Renal pelvis (tissue), 12 donors: ENCODE results near the gene TEK. TPM values are rescaled to one million over a fixed set of nuclear protein-coding genes. Genes with fewer than 3 reads are reported as not detected.
"Not testable (repeated sequence)": the region's sequence is repeated elsewhere in the genome, so short reads cannot be mapped to it uniquely, and the experiment has no call there.

Source experiments
- DNase-seq: peaks from one replicate; pipeline ENCODE4 v3.0.0-alpha.2; 2013
- long read RNA-seq, 16 experiments: transcript quantifications; one replicate each; lab custom pipeline, GENCODE V29; 2026
- polyA plus RNA-seq, 3 donors: library from polyadenylated mRNA; unstranded; fragments of 120-200 nt; gene quantifications; one replicate each; pipeline ENCODE4 v1.2.1, GENCODE V29; 2013; ENCODE audit not compliant: insufficient read length in 3 of 3

TEK gene
- 10 to 100 TPM; 33.0 to 38.8 (median 36.7) TPM for polyA plus RNA-seq
- long read RNA-seq, donor 1, full-length matches to known transcripts: 4 of 22 reads
- long read RNA-seq, donor 1, partial matches to known transcripts: 18 of 22 reads
- long read RNA-seq, donor 1, other reads (novel, unspliced or antisense): 0 of 22 reads
- long read RNA-seq, donor 2, full-length matches to known transcripts: 3 of 3 reads
- long read RNA-seq, donor 2, partial matches to known transcripts: 0 of 3 reads
- long read RNA-seq, donor 2, other reads (novel, unspliced or antisense): 0 of 3 reads
- long read RNA-seq, donor 3, full-length matches to known transcripts: 1 of 1 reads
- long read RNA-seq, donor 3, partial matches to known transcripts: 0 of 1 reads
- long read RNA-seq, donor 3, other reads (novel, unspliced or antisense): 0 of 1 reads
- long read RNA-seq, donor 4, full-length matches to known transcripts: 1 of 1 reads
- long read RNA-seq, donor 4, partial matches to known transcripts: 0 of 1 reads
- long read RNA-seq, donor 4, other reads (novel, unspliced or antisense): 0 of 1 reads
- long read RNA-seq, donor 5, partial matches to known transcripts: 5 of 5 reads
- long read RNA-seq, donor 5, other reads (novel, unspliced or antisense): 0 of 5 reads
- long read RNA-seq, donor 6: 0 reads
- long read RNA-seq, donor 7, partial matches to known transcripts: 18 of 18 reads
- long read RNA-seq, donor 7, other reads (novel, unspliced or antisense): 0 of 18 reads
- long read RNA-seq, donor 8: 0 reads
- long read RNA-seq, donor 9, full-length matches to known transcripts: 2 of 35 reads
- long read RNA-seq, donor 9, partial matches to known transcripts: 33 of 35 reads
- long read RNA-seq, donor 9, other reads (novel, unspliced or antisense): 0 of 35 reads
- long read RNA-seq, donor 10: 0 reads
- long read RNA-seq, donor 11, full-length matches to known transcripts: 1 of 1 reads
- long read RNA-seq, donor 11, partial matches to known transcripts: 0 of 1 reads
- long read RNA-seq, donor 11, other reads (novel, unspliced or antisense): 0 of 1 reads
- long read RNA-seq, donor 12, full-length matches to known transcripts: 1 of 1 reads
- long read RNA-seq, donor 12, partial matches to known transcripts: 0 of 1 reads
- long read RNA-seq, donor 12, other reads (novel, unspliced or antisense): 0 of 1 reads
- long read RNA-seq, donor 13, full-length matches to known transcripts: 1 of 1 reads
- long read RNA-seq, donor 13, partial matches to known transcripts: 0 of 1 reads
- long read RNA-seq, donor 13, other reads (novel, unspliced or antisense): 0 of 1 reads
- long read RNA-seq, donor 14: 0 reads
- long read RNA-seq, donor 15, partial matches to known transcripts: 13 of 13 reads
- long read RNA-seq, donor 15, other reads (novel, unspliced or antisense): 0 of 13 reads
- long read RNA-seq, donor 16, full-length matches to known transcripts: 1 of 18 reads
- long read RNA-seq, donor 16, partial matches to known transcripts: 17 of 18 reads
- long read RNA-seq, donor 16, other reads (novel, unspliced or antisense): 0 of 18 reads

- DNase-seq: no peak
These were observed at the start of gene TEK for GRCh38 chr9:27108981-27109541. TSS of gene TEK (plus strand) at chr9:27109225. CDS start at chr9:27109591, 366 bp downstream.

DNA sequence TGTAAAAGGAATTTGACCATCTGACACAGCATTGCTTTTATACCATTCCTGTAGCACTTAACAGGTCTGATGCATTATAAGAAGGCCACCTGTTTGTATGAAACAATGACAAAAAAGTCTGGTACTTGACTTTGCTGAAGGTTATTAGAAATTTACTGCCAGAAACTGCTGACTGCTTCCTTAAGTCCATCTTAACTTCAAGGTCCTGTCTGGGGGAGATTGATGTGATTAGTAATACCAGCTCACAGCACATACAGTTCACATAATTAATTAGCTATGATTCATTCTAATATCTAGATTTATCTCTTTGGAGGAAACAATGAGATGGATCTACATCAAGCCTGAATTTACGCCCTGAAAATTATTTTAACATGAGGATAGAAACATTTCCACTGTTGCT is 49.6 kb upstream of the TEK start:
- DNase-seq: no peak

DNA sequence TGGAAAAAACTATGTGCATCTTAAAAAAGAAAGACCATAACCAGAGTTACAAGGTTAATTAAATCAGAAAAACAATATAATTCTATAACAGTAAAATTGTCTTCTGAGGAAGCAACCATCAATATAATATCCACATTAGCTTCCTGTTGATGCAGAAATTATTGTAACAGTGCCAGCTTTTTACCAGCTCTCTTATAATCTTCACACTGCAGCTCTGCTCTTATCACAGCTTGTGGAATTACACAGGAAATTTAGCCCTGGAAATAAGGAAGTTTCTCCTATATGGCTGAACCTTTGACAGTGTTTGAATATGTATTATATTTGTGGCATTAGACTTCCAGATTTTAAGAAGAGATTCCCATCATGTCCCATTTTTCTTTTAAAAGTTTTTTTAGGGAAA is 49.1 kb upstream of the TEK start:
- no peak for DNase-seq

- DNase-seq: no peak
These were observed 43.7 kb upstream of the TEK start for GRCh38 chr9:27065288-27065687.

DNA sequence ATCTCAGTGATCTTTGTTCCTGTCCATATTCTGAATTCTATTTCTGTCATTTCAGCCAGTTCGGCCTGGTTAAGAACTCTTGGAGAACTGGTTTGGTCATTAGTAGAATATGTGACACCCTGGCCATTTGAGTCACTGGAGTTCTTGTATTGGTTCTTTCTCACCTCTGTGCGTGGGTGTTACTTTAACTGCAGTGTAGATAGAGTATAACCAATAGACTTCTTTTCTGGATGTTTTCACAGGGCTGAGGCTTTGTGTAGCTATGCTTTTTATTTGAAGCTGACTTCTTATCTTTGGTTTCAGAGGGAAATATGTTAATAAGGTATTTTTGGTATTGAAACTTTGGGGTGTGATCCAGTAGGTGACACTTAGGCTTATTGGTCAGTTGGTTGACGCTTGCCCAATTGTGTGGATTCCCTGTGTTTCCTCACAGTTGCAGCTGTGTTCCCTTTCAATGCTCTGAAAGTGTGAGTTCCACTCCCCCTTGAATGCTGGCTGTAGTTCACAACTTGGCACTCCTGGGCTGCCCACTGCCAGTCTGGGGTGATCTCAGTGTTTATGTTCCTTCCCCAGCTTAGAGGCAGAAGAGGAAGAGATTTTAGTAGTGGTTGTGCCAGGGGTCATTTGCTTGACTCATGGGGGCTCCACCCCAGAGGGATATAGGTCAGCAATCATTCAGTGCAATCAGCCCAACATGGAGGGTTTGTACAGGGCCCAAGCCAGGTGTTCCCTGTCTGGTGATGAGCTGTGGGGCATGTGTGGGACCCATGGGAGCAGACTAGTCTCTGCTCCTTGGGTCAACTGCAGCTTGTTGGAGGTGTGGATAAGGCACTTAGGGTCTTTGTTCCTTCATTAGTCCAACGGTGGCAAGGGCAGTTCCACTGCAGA is 34.9 kb upstream of the TEK start:
- DNase-seq: no peak

DNA sequence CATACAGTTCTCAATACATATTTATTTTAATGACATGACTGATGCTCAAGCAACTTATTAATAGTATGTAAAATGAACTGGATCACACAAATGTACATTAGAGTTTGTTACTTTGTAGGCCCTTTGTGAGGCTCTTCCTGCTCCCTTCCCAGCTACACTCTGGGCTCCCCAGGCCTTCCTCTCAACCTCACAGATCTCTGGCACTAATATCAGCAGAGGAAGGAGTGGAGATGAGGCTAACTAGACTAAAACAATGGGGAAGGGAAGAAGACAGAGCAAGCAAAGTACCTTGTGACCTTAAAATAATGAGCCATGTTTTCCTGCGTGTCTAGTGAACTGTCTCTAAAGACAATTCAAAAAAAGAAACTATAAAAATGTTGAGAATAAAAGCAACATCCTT is 30.3 kb upstream of the TEK start:
- DNase-seq: no peak

DNA sequence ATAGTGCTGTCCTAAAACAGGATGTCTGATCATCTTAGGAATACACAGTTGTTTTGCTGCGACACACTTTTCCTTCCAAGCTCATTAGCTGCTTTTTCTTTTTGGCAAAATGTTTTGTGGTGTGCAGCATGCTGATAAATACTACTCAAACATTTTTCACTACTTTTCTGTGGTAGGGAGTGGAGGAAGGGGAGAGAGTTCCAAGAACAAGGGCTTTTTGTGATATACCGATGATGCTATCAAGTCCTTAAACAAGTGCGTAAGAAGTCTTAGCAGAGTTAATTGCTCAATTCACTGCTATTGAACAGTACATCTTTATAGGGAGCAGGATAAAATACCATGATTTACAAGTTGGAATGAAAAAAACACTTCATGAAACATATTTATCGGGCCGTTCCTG is 23.6 kb upstream of the TEK start:
- no peak for DNase-seq

GRCh38 chr9:27086818-27087680 is 22.0 kb upstream of the TEK start:
- no peak for DNase-seq

GRCh38 chr9:27088981-27089380 is 20.0 kb upstream of the TEK start:
- no peak for DNase-seq

DNA sequence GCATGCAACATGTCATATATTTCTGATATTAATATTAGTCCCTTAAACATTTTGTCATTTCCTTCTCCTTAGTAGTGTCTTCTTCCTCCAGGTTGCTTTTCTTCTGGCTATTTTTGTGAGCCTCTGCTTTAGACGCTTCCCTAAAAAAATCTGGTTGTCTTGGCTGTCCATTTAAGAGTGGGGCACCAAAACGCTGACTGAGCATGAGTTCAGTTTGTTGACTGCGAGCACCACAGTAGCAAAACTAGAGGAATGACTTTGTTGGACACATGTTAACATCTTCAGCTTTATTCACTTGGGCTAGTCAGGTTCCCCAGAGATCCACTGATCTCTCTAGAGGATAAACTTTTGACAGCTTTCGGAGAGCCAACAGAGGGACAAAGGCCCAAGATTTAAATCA is 19.3 kb upstream of the TEK start:
- no peak for DNase-seq

- no peak for DNase-seq
These were observed 18.8 kb upstream of the TEK start for GRCh38 chr9:27090231-27090630.

DNA sequence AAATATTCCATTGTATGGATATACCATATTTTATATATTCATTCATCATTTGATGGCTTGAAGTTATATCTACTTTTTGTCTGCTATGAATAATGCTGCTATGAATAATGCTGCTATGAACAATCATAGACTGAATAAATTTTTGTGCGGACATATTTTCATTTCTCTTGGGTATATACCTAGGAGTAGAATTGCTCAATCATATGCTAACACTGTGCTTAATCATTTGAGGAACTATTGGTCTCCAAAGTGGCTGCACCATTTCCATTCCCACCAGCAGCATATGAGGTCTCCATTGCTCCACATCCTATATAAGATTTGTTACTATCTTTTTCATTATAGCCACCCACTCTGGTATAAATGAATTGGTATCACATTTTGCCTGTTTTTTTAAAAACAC is 18.3 kb upstream of the TEK start:
- no peak for DNase-seq

DNA sequence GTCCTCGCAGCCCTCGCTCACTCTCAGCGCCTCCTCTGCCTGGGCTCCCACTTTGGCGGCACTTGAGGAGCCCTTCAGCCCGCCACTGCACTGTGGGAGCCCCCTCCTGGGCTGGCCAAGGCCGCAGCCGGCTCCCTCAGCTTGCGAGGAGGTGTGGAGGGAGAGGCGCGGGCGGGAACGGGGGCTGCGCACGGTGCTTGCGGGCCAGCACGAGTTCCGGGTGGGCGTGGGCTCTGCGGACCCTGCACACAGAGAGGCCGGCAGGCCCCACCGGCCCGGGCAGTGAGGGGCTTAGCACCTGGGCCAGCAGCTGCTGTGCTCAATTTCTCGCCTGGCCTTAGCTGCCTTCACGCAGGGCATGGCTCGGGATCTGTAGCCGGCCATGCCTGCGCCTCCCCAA is 16.5 kb upstream of the TEK start:
- DNase-seq: not testable (repeated sequence)

GRCh38 chr9:27093384-27094067 is 15.5 kb upstream of the TEK start:
- not testable (repeated sequence) for DNase-seq

DNA sequence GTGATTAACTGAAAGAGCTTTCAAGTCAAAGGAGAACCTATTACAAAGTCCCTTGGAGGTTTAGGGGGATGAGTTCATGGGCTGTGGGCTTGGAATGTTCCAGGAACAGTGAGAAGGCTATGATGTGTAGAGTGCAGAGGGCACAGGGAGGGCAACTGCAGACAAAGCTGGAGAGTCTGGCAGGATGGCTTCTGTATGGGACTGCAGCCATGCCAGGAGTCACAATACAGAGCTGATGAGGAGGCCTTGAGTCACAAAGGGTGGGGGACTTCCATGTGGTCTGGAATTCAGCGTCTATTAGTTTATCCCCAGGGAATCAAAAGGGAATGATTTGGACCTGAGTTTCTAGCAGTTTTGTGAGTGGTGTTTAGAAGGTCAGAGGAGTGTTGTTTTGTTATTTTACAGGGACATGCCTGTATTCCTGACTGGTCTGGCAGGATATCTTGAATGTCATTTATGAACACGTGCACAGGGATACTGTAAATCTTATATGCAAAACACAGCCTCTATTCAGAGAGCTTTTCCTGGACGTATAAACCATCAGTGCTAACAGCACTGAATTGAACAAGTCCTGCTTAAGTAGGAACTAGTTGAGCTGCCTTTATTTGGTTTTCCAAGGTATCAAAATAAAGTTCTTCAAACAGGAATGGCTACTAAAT is 14.3 kb upstream of the TEK start:
- DNase-seq: peak; percentile 31

GRCh38 chr9:27107241-27107640 is 1.8 kb upstream of the TEK start:
- DNase-seq: no peak

DNA sequence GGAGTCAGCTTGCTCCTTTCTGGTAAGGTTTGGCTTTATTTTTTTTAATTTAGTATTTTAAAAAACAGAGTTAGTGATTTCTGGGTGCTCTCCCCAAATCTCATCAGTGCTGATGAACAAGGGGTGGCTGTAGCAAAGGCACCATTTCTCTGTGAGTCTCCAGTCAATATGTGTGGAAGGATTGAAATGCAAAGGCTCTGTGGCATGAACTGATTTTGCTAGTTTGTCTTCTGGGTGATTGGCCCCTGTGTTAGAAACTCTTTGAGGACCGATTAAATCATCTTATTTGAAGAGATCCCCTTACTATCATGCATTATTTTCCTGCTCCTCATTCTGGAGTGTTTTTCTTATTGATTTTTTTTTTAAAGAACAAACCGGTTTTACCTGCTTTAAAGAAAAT is 596 bp downstream of the TEK start:
- no peak for DNase-seq

DNA sequence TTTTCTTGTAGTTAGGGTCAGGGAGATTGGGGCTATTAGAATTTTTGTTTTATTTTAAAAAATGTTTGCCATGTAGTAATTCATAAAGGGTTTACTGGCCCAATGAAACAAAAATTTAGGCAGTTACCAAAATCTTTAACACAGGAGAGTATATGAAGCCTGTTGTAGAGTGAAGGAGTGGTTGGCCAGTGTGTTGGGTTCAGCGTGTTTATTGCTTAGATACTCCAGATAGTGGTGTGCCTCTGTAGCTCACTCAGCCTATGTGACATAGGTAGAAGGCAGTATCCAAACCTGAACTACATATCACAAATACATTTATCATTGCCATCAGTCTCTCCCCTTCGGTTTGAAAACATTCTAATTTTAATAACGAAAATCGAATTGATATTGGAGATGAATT is 1.2 kb downstream of the TEK start:
- no peak for DNase-seq
